Activated CD8-positive, alpha-beta memory T cell treated with anti-CD3 and anti-CD28 coated beads for 24 hours (primary cell): ENCODE data around the gene ADCK1.
"Not testable (repeated sequence)": the region's sequence is repeated elsewhere in the genome, so short reads cannot be mapped to it uniquely, and the experiment has no call there.

Experiments
- DNase-seq: peaks from one replicate; pipeline ENCODE4 v3.0.0-alpha.2; 2020

ADCK1 gene

GRCh38 chr14:77866932-77867331 is 67.0 kb downstream of the ADCK1 start:
- DNase-seq: no peak

GRCh38 chr14:77867476-77867875 is 67.6 kb downstream of the ADCK1 start:
- DNase-seq: no peak

- no peak for DNase-seq
These were observed 68.8 kb downstream of the ADCK1 start for GRCh38 chr14:77868552-77869285.

- DNase-seq: no peak
These were observed 69.4 kb downstream of the ADCK1 start for GRCh38 chr14:77869340-77869739.

GRCh38 chr14:77870646-77871045 is 70.7 kb downstream of the ADCK1 start:
- DNase-seq: no peak

- no peak for DNase-seq
These were observed 72.2 kb downstream of the ADCK1 start for GRCh38 chr14:77872152-77872551.

- no peak for DNase-seq
These were observed 73.1 kb downstream of the ADCK1 start for GRCh38 chr14:77872983-77873382.

GRCh38 chr14:77878783-77879182 is 78.9 kb downstream of the ADCK1 start:
- DNase-seq: no peak

- DNase-seq: no peak
These were observed 80.1 kb downstream of the ADCK1 start for GRCh38 chr14:77880056-77880455.

- no peak for DNase-seq
These were observed 82.2 kb downstream of the ADCK1 start for GRCh38 chr14:77882098-77882497.

GRCh38 chr14:77882636-77883035 is 82.7 kb downstream of the ADCK1 start:
- no peak for DNase-seq

- DNase-seq: no peak
These were observed 83.4 kb downstream of the ADCK1 start for GRCh38 chr14:77883131-77883846.

GRCh38 chr14:77883847-77884238 is 83.9 kb downstream of the ADCK1 start:
- DNase-seq: no peak

- DNase-seq: no peak
These were observed 85.5 kb downstream of the ADCK1 start for GRCh38 chr14:77885367-77885766.

GRCh38 chr14:77886010-77886409 is 86.1 kb downstream of the ADCK1 start:
- no peak for DNase-seq

GRCh38 chr14:77888903-77889302 is 89.0 kb downstream of the ADCK1 start:
- not testable (repeated sequence) for DNase-seq

GRCh38 chr14:77889971-77890442 is 90.1 kb downstream of the ADCK1 start:
- no peak for DNase-seq

- no peak for DNase-seq
These were observed 91.0 kb downstream of the ADCK1 start for GRCh38 chr14:77890873-77891272.

GRCh38 chr14:77892381-77892871 is 92.5 kb downstream of the ADCK1 start:
- DNase-seq: no peak

GRCh38 chr14:77892890-77893484 is 93.1 kb downstream of the ADCK1 start:
- no peak for DNase-seq

GRCh38 chr14:77897374-77897773 is 97.5 kb downstream of the ADCK1 start:
- no peak for DNase-seq

GRCh38 chr14:77902811-77903210 is 102.9 kb downstream of the ADCK1 start:
- DNase-seq: no peak

GRCh38 chr14:77903221-77903620 is 103.3 kb downstream of the ADCK1 start:
- no peak for DNase-seq
